Neuron (in vitro differentiated cells): ENCODE results near the gene APOF.

Source experiments
- H2AFZ ChIP-seq: one replicate; pipeline ENCODE4 v1.6.1; 2013; ENCODE audit warnings: low read depth, mild to moderate bottlenecking, inconsistent platforms, low read length, moderate library complexity
- H3K27me3 ChIP-seq: one replicate; pipeline ENCODE4 v1.6.1; 2013; ENCODE audit warnings: low read length; ENCODE audit not compliant: insufficient read depth
- H3K36me3 ChIP-seq: one replicate; pipeline ENCODE4 v1.6.1; 2013; ENCODE audit warnings: low read length; ENCODE audit not compliant: insufficient read depth
- H3K4me1 ChIP-seq: one replicate; pipeline ENCODE4 v1.6.1; 2013; ENCODE audit warnings: low read length; ENCODE audit not compliant: insufficient read depth
- H3K4me3 ChIP-seq: 2 replicates; pipeline ENCODE4 v1.5.1; 2013; ENCODE audit warnings: mild to moderate bottlenecking, low read length, moderate library complexity
- H3K9me3 ChIP-seq: one replicate; pipeline ENCODE4 v1.6.1; 2013; ENCODE audit warnings: low read length

The APOF gene

DNA sequence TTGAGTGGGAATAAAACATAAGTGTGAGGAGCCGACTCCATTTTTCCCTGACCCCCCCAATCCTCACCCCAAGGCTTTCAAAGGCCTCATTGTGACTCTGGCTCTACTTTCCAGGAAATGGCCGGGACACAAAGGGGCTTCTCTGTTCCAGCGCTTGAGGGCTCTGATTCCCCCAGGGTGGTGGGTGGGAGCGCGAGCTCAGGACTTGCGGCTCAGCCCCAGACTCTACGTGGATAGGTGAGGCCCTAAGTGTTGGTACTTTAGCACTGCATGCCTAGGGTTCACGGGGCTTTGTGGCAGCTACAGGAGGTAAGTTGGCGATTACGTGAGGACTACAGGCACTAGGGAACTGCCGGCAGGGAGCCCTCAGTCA is 47.4 kb downstream of the APOF start:
- peak overlapping the region; percentile 12 for H2AFZ ChIP-seq
- H3K36me3 ChIP-seq = peaks cover 28% of the 10 kb centered on the region
- no peaks in the 10 kb centered on the region for H3K9me3 ChIP-seq
- peaks cover 12% of the 10 kb centered on the region for H3K4me1 ChIP-seq
- H3K27me3 ChIP-seq = no peaks in the 10 kb centered on the region
- peak overlapping the region; percentile 93 for H3K4me3 ChIP-seq

GRCh38 chr12:56311003-56311402 is 51.7 kb downstream of the APOF start:
- Histone ChIP-seq H3K4me1 (peaks cover 10% of the 10 kb centered on the region), H3K36me3 (peaks cover 53% of the 10 kb centered on the region), H3K4me3 (no peak overlapping the region), H3K27me3 (no peaks in the 10 kb centered on the region), H3K9me3 (no peaks in the 10 kb centered on the region), H2AFZ (no peak overlapping the region)
